ENCODE results near the gene SLC26A1.
"Not testable (repeated sequence)": the region's sequence is repeated elsewhere in the genome, so short reads cannot be mapped to it uniquely, and the experiment has no call there.

The SLC26A1 gene

DNA sequence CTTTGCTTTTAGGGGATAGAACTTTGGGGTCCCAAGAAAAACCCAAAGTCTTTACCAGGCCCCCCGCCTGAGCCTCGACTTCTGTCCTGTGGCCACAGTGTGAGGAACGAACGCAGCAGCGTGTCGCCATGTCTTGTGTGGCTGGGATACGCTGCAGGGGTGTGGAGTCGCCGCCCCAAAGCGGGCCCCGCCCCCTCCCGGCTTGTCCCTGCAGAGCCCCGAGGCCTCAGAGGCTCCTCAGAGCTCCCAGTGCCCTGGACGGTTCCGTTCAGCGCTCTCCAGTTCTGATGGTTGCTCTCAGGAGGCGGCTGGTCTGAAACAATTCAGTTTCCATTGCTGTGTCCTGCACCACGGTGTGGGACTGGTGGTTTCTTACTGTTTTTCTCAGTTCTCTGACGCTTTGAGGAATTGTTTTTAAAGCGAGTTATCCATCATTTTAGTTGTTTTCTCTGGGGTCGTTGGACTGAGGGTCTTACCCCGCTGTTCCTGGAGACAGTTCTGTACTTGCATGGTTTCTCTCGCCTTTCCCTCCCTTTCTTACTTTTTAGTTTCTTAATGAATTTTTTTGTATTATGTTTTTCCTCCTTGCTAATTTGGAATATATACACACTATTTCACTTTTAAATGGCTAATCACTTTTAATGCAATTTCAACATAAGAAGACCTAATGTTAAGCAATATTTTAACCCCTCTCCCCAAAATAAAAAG, 7.9 kb downstream of the SLC26A1 start:
- TF ChIP-seq, protein P1, sequence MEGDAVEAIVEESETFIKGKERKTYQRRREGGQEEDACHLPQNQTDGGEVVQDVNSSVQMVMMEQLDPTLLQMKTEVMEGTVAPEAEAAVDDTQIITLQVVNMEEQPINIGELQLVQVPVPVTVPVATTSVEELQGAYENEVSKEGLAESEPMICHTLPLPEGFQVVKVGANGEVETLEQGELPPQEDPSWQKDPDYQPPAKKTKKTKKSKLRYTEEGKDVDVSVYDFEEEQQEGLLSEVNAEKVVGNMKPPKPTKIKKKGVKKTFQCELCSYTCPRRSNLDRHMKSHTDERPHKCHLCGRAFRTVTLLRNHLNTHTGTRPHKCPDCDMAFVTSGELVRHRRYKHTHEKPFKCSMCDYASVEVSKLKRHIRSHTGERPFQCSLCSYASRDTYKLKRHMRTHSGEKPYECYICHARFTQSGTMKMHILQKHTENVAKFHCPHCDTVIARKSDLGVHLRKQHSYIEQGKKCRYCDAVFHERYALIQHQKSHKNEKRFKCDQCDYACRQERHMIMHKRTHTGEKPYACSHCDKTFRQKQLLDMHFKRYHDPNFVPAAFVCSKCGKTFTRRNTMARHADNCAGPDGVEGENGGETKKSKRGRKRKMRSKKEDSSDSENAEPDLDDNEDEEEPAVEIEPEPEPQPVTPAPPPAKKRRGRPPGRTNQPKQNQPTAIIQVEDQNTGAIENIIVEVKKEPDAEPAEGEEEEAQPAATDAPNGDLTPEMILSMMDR (IDR thresholded peaks at IDR 0.05; ENCODE audit: insufficient read depth, missing control alignments), result no peak
- DNase-seq (ENCODE audit: insufficient read length, low spot score), result peak; percentile 80
- no peak for FAIRE-seq

DNA sequence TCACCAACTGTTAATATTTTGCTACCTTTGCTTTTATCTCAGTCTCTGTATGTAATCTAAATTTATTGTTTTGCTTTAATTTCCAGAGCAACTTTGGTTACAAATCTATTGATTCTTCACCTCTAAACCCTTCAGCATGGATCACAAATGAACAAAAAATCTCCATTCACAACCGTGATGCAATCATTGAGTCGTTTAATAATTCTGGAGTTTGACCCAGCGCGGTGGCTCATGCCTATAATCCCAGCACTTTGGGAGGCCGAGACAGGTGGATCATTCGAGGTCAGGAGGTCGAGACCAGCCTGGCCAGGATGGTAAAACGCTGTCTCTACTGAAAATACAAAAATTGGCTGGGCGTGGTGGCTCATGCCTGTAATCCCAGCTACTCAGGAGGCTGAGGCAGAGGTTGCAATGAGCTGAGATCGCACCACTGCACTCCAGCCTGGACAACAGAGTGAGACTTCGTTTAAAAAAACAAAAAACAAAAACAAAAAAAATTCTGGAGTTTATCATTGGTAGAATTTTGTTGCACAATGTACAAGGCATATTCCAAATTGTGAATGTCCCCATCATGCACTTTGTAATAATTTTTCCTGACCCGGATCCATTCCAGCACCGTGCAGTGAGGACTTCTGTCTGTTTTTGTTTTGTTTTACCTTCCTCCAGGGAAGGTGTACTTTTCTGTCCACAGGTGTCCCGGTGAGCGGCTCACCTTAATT, 8.7 kb downstream of the SLC26A1 start:
- FAIRE-seq (no peak), DNase-seq (ENCODE audit: insufficient read length, low spot score) (no peak)
- TF ChIP-seq, protein P1 (IDR thresholded peaks at IDR 0.05; ENCODE audit: insufficient read depth, missing control alignments), result no peak

DNA sequence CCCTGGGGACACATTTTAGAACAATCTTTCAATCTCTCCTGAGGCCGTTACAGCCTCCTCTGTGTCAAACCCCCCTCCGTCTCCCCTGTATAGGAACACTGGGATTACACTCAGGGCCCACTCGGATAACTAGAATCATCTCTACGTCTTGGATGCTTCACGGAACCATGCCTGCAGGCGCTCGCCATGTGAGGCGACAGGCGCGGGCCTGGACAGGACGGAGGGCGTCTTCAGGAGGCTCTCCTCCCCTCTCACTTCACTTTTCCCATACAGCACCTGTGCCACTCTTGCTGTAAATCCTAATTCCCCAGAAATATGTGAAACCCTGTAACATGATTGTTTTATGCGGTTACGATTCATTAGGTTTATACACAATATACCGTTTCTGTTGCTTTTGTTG, 10.4 kb downstream of the SLC26A1 start:
- no peak for DNase-seq (ENCODE audit: insufficient read length, low spot score)
- TF ChIP-seq, protein P1 (IDR thresholded peaks at IDR 0.05; ENCODE audit: insufficient read depth, missing control alignments), result no peak
- no peak for FAIRE-seq

DNA sequence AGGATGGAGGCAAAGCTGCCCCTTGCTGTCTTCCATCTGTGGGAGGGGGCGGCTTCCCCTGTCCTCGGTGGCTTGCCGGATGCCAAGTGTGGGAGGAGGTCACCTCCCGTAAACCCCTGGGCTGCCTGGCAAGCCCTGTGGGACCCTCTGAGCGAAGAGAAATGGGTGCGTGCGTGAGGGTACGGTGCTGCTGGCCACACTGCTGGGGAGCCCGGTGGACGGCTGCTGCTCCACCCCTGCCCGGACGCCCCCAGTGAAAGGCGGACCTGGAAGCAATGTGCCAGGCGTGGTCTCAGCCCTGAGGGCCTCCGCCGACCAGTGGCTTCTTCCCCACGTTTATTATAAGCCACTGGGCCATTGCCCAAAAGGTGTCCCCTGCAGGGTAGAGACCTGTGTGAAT, 10.9 kb downstream of the SLC26A1 start:
- DNase-seq (ENCODE audit: insufficient read length, low spot score), result no peak
- TF ChIP-seq, protein P1 (IDR thresholded peaks at IDR 0.05; ENCODE audit: insufficient read depth, missing control alignments), result no peak
- no peak for FAIRE-seq

DNA sequence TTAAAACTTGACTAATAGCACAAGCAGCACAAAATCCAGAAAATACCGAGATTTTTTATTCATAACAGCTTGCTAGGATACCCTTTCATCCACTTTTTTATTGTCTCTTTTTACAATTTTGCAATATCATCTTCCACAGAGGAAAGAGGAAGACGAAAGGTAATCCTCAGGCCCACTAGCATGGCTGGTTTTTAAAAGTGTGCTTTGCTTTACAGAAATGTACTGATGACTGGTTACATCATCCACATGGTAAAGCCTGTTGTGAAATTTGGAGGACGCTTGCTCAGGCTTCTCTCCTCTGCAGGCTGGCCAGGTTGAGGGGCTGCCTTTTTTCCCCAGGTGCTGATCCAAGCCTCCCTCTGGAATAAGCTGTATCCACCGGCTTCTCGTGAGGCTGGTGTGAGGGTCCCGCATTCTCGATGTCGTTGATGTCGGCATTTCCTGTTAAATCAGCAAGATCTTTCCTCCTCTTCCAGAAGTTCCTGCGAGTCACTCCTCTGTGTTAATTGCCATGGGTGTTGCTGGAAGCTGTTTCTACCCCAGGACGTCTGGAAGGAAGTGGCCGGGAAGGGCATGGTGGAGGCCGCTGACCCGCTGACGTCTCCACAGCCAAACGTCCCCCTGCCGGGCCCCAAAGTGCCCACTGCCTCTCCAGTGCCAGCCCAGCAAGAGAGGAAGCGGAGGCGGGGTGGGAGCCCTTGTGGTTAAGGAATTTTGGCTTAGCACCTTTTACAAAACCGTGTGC, 14.1 kb downstream of the SLC26A1 start:
- TF ChIP-seq, protein P1 (IDR thresholded peaks at IDR 0.05; ENCODE audit: insufficient read depth, missing control alignments), result no peak
- DNase-seq (ENCODE audit: insufficient read length, low spot score), result no peak
- no peak for FAIRE-seq

DNA sequence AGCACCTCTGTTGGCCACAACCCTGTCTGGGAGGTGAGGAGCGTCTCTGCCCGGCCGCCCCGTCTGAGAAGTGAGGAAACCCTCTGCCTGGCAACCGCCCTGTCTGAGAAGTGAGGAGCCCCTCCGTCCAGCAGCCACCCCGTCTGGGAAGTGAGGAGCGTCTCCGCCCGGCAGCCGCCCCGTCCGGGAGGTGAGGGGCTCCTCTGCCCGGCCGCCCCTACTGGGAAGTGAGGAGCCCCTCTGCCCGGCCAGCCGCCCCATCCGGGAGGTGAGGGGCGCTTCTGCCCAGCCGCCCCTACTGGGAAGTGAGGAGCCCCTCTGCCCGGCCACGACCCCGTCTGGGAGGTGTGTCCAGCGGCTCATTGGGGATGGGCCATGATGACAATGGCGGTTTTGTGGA, 17.2 kb downstream of the SLC26A1 start:
- not testable (repeated sequence) for FAIRE-seq; DNase-seq (ENCODE audit: insufficient read length, low spot score)

DNA sequence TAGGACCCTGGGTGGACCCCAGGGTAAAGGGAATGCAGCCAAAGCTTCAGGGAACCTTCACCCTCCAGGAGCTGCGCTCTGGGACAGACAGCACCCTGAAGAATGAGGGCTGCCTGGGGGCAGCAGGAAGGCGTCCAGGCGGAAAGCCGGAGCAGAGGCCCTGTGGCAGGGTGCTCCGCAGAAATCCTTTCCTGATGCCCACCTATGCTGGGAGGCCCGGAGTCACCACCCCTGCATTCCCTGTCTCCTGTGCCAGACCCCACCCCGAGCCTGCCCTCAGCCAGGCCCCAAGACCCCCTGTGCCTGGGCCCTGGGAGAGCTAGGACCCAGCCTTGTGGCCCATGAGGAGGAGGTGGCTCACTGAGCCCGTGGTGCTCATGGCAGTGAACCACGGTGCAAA, 18.5 kb downstream of the SLC26A1 start:
- DNase-seq (ENCODE audit: insufficient read length, low spot score), result no peak
- no peak for FAIRE-seq
- TF ChIP-seq, protein P1 (IDR thresholded peaks at IDR 0.05; ENCODE audit: insufficient read depth, missing control alignments), result no peak
